GM12878 (cell line): ENCODE results near the gene XPNPEP1. TPM values are rescaled to one million over a fixed set of nuclear protein-coding genes. Genes with fewer than 3 reads are reported as not detected.

Source experiments
- ATF2 ChIP-seq: IDR thresholded peaks from 2 replicates; pipeline ENCODE4 v1.6.1; 2012; ENCODE audit warnings: low read length, inconsistent platforms
- DPF2 ChIP-seq: fragments of 450-650 bp; IDR thresholded peaks from 2 replicates; pipeline ENCODE4 v1.6.1; 2017; ENCODE audit warnings: mild to moderate bottlenecking
- E4F1 ChIP-seq: fragments of 450-650 bp; IDR thresholded peaks from 2 replicates; pipeline ENCODE4 v1.6.1; 2018; ENCODE audit warnings: borderline replicate concordance, mild to moderate bottlenecking; ENCODE audit not compliant: partially characterized antibody
- EED ChIP-seq: sonication (generic); IDR thresholded peaks from 2 replicates; pipeline ENCODE4 v1.6.1; 2016; ENCODE audit warnings: antibody characterized with exemption, low read depth
- IRF5 ChIP-seq: fragments of 450-650 bp; IDR thresholded peaks from 2 replicates; pipeline ENCODE4 v1.6.1; 2017; ENCODE audit warnings: borderline replicate concordance
- LARP7 ChIP-seq: fragments of 450-650 bp; IDR thresholded peaks from 2 replicates; pipeline ENCODE4 v1.6.1; 2017; ENCODE audit warnings: mild to moderate bottlenecking
- NKRF ChIP-seq: fragments of 450-650 bp; conservative IDR thresholded peaks from 2 replicates; pipeline ENCODE4 v1.6.1; 2017; ENCODE audit warnings: mild to moderate bottlenecking, moderate library complexity
- NR2C1 ChIP-seq: fragments of 450-650 bp; IDR thresholded peaks from 2 replicates; pipeline ENCODE4 v1.6.1; 2017; ENCODE audit warnings: antibody characterized with exemption, mild to moderate bottlenecking, moderate library complexity
- PAX8 ChIP-seq: fragments of 450-650 bp; IDR thresholded peaks from 2 replicates; pipeline ENCODE4 v1.6.1; 2017; ENCODE audit warnings: mild to moderate bottlenecking, moderate library complexity
- RELB ChIP-seq: fragments of 450-650 bp; IDR thresholded peaks from 2 replicates; pipeline ENCODE4 v1.6.1; 2017; ENCODE audit warnings: low read depth, mild to moderate bottlenecking, moderate library complexity
- TCF7 ChIP-seq: IDR thresholded peaks from 2 replicates; pipeline ENCODE4 v1.6.1; 2014; ENCODE audit warnings: antibody characterized with exemption, borderline replicate concordance
- ZNF217 ChIP-seq: fragments of 450-650 bp; IDR thresholded peaks from 2 replicates; pipeline ENCODE4 v1.6.1; 2017; ENCODE audit warnings: antibody characterized with exemption, mild to moderate bottlenecking
- ZNF274 ChIP-seq: IDR thresholded peaks from one replicate; pipeline ENCODE4 v1.8.0; 2011; ENCODE audit not compliant: insufficient read length, insufficient read depth
- ZSCAN29 ChIP-seq: fragments of 450-650 bp; IDR thresholded peaks from 2 replicates; pipeline ENCODE4 v1.6.1; 2017; ENCODE audit warnings: mild to moderate bottlenecking, moderate library complexity
- polyA plus RNA-seq, 11 experiments: library from polyadenylated mRNA; depleted of rRNA in 4 of 11; unstranded in 6 of 11; stranded (reverse) in 5 of 11; fragments of >200 nt; fragmentation: Nextera tagmentation in 4 of 11; fragmentation: Illumina TruSeq in 1 of 11; extraction: Ambion mirVana in 4 of 11; extraction: Trizol in 1 of 11; gene quantifications; 1 replicate in 1 of 11; 2 replicates in 10 of 11; pipeline versions ENCODE4 v1.2.1 to v1.2.3, GENCODE V29; 2011 to 2016; ENCODE audit warnings: inconsistent platforms in 2 of 11, missing spikeins in 2 of 11, low read depth in 1 of 11
- total RNA-seq, 4 experiments: library from RNA; depleted of rRNA in 3 of 4; stranded (reverse); fragments of >200 nt in 3 of 4; fragmentation: Illumina TruSeq in 1 of 4; extraction: Trizol in 1 of 4; gene quantifications; 2 replicates each; pipeline versions ENCODE4 v1.2.1 to v1.2.3, GENCODE V29; 2013 to 2021

Gene XPNPEP1
- total and polyA plus RNA-seq, 10 of the 15 experiments (the other 5 are each of a cell fraction or from before 2014, with no cell fraction given) = 22.7 to 108 (median 43.5) TPM

GRCh38 chr10:109958059-109958458, 34.7 kb upstream of the XPNPEP1 start (continued):
- no peak for TF ChIP-seq PAX8
- no peak for TF ChIP-seq TCF7
- TF ChIP-seq E4F1 = no peak
- no peak for TF ChIP-seq ZNF274
- no peak for TF ChIP-seq LARP7
- no peak for TF ChIP-seq ZSCAN29
- no peak for TF ChIP-seq ZNF217
- TF ChIP-seq DPF2 = no peak
- TF ChIP-seq NKRF = no peak
- TF ChIP-seq EED = no peak
- no peak for TF ChIP-seq ATF2
- TF ChIP-seq IRF5 = no peak
- TF ChIP-seq NR2C1 = no peak
- no peak for TF ChIP-seq RELB
